H1 (cell line): ENCODE results near the gene NOS1AP. TPM values are rescaled to one million over a fixed set of nuclear protein-coding genes. Genes with fewer than 3 reads are reported as not detected.

Experiments used
- BCL11A ChIP-seq, 2 experiments: IDR thresholded peaks; one replicate each; pipeline ENCODE4 v1.6.1; 2011; ENCODE audit warnings: low read depth in 2 of 2, low read length in 2 of 2, mild to moderate bottlenecking in 2 of 2
- CEBPB ChIP-seq: IDR thresholded peaks from 2 replicates; pipeline ENCODE4 v1.6.1; 2012; ENCODE audit warnings: low read depth, low read length
- TCF12 ChIP-seq: IDR thresholded peaks from 2 replicates; pipeline ENCODE4 v1.6.1; 2011; ENCODE audit warnings: low read depth, mild to moderate bottlenecking, low read length
- polyA plus RNA-seq, 7 experiments: library from polyadenylated mRNA; depleted of rRNA in 3 of 7; stranded (reverse) in 5 of 7; unstranded in 2 of 7; fragments of >200 nt in 5 of 7; fragments of 200-250 nt in 2 of 7; gene quantifications; 1 replicate in 5 of 7; 2 replicates in 1 of 7; 4 replicates in 1 of 7; pipeline versions ENCODE4 v1.2.1 to v1.2.3, GENCODE V29; 2011 to 2013; ENCODE audit warnings: missing spikeins in 2 of 7, mixed read lengths in 2 of 7
- total RNA-seq: library from RNA; stranded (reverse); fragmentation: NEBNext Ultra II Directional; extraction: Animal tissue kit (Norgen Biotek cat#: 25700); gene quantifications from 2 replicates; pipeline ENCODE4 v1.2.1, GENCODE V29; 2021

Gene NOS1AP
- total and polyA plus RNA-seq, 2 of the 8 experiments (the other 6 are each of a cell fraction or from before 2014, with no cell fraction given): 2.4 to 12.1 TPM

- TF ChIP-seq TCF12 (no peak), BCL11A (IDR thresholded peaks at IDR 0.05; ENCODE audit: low read depth in 2 of 2, low read length in 2 of 2) (no peak), CEBPB (peak; percentile 76)
Measured at GRCh38 chr1:162144853-162145252, 75.4 kb downstream of the NOS1AP start (continued).
